ENCODE data around the gene SLC34A3.

Gene SLC34A3

GRCh38 chr9:137271696-137272076, 41.0 kb downstream of the SLC34A3 start:
- H3K36me3 ChIP-seq (ENCODE audit: low read depth) = peaks cover 53% of the 10 kb centered on the region
- no peak overlapping the region for H3K27ac ChIP-seq (ENCODE audit: poor library complexity, severe bottlenecking)
- H3K9me3 ChIP-seq (ENCODE audit: severe bottlenecking) = no peaks in the 10 kb centered on the region
- peak; percentile 47 for DNase-seq (ENCODE audit: low spot score)
- peaks cover 12% of the 10 kb centered on the region for H3K4me1 ChIP-seq (ENCODE audit: insufficient read depth, poor library complexity, severe bottlenecking)
- no peak for ATAC-seq (ENCODE audit: low read depth)
- H3K27me3 ChIP-seq (ENCODE audit: insufficient read depth, poor library complexity, severe bottlenecking) = no peaks in the 10 kb centered on the region
- no peak overlapping the region for H3K4me3 ChIP-seq (ENCODE audit: severe bottlenecking)
- TF ChIP-seq CTCF (IDR thresholded peaks at IDR 0.05; ENCODE audit: poor library complexity, severe bottlenecking) = no peak

- Histone ChIP-seq H3K9me3 (ENCODE audit: severe bottlenecking) (no peaks in the 10 kb centered on the region), H3K27me3 (ENCODE audit: insufficient read depth, poor library complexity, severe bottlenecking) (no peaks in the 10 kb centered on the region), H3K4me3 (ENCODE audit: severe bottlenecking) (no peak overlapping the region), H3K36me3 (ENCODE audit: low read depth) (peaks cover 47% of the 10 kb centered on the region), H3K27ac (ENCODE audit: poor library complexity, severe bottlenecking) (no peak overlapping the region), H3K4me1 (ENCODE audit: insufficient read depth, poor library complexity, severe bottlenecking) (peaks cover 18% of the 10 kb centered on the region)
- ATAC-seq (ENCODE audit: low read depth) = no peak
- DNase-seq (ENCODE audit: low spot score) = peak; percentile 61
- TF ChIP-seq CTCF (IDR thresholded peaks at IDR 0.05; ENCODE audit: poor library complexity, severe bottlenecking) = no peak
These were observed 41.8 kb downstream of the SLC34A3 start for GRCh38 chr9:137272241-137273094.

- peaks cover 18% of the 10 kb centered on the region for H3K4me1 ChIP-seq (ENCODE audit: insufficient read depth, poor library complexity, severe bottlenecking)
- no peaks in the 10 kb centered on the region for H3K27me3 ChIP-seq (ENCODE audit: insufficient read depth, poor library complexity, severe bottlenecking)
- no peak for TF ChIP-seq CTCF (IDR thresholded peaks at IDR 0.05; ENCODE audit: poor library complexity, severe bottlenecking)
- H3K4me3 ChIP-seq (ENCODE audit: severe bottlenecking) = no peak overlapping the region
- peak; percentile 43 for DNase-seq (ENCODE audit: low spot score)
- H3K9me3 ChIP-seq (ENCODE audit: severe bottlenecking) = no peaks in the 10 kb centered on the region
- H3K27ac ChIP-seq (ENCODE audit: poor library complexity, severe bottlenecking) = no peak overlapping the region
- no peak for ATAC-seq (ENCODE audit: low read depth)
- H3K36me3 ChIP-seq (ENCODE audit: low read depth) = peaks cover 43% of the 10 kb centered on the region
These were observed 42.4 kb downstream of the SLC34A3 start for GRCh38 chr9:137273095-137273490.

- TF ChIP-seq CTCF (IDR thresholded peaks at IDR 0.05; ENCODE audit: poor library complexity, severe bottlenecking) = no peak
- H3K36me3 ChIP-seq (ENCODE audit: low read depth) = peaks cover 36% of the 10 kb centered on the region
- no peak overlapping the region for H3K4me3 ChIP-seq (ENCODE audit: severe bottlenecking)
- peaks cover 18% of the 10 kb centered on the region for H3K4me1 ChIP-seq (ENCODE audit: insufficient read depth, poor library complexity, severe bottlenecking)
- H3K27me3 ChIP-seq (ENCODE audit: insufficient read depth, poor library complexity, severe bottlenecking) = no peaks in the 10 kb centered on the region
- no peak for ATAC-seq (ENCODE audit: low read depth)
- no peaks in the 10 kb centered on the region for H3K9me3 ChIP-seq (ENCODE audit: severe bottlenecking)
- peak overlapping the region; percentile 26 for H3K27ac ChIP-seq (ENCODE audit: poor library complexity, severe bottlenecking)
- peak; percentile 67 for DNase-seq (ENCODE audit: low spot score)
These were observed 43.1 kb downstream of the SLC34A3 start for GRCh38 chr9:137273611-137274320.

Measured in RWPE2 (cell line).